ENCODE measurements around the gene AFMID. TPM values are rescaled to one million over a fixed set of nuclear protein-coding genes. Genes with fewer than 3 reads are reported as not detected.
"Not testable (repeated sequence)": the region's sequence is repeated elsewhere in the genome, so short reads cannot be mapped to it uniquely, and the experiment has no call there.

The AFMID gene, protein sequence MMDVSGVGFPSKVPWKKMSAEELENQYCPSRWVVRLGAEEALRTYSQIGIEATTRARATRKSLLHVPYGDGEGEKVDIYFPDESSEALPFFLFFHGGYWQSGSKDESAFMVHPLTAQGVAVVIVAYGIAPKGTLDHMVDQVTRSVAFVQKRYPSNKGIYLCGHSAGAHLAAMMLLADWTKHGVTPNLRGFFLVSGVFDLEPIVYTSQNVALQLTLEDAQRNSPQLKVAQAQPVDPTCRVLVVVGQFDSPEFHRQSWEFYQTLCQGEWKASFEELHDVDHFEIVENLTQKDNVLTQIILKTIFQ
- 10 to 100 TPM; 59.4 to 82.2 TPM for total RNA-seq
- polyA plus RNA-seq (ENCODE audit: insufficient read depth, low read depth, low replicate concordance): 36.1 TPM
- long read RNA-seq, donor 1, partial matches to known transcripts: 0 of 17 reads
- long read RNA-seq, donor 1, other reads (novel, unspliced or antisense): 16 of 17 reads
- long read RNA-seq, donor 2, partial matches to known transcripts: 0 of 1 reads
- long read RNA-seq, donor 2, other reads (novel, unspliced or antisense): 0 of 1 reads

GRCh38 chr17:78186692-78187595, at the start of gene AFMID, which contains the start of gene TK1:
TSS of gene AFMID (plus strand) at chr17:78187362. CDS start at chr17:78187371, 9 bp downstream.
TSS of gene TK1 (minus strand) at chr17:78187052. CDS start at chr17:78186994, 58 bp downstream.
- Histone ChIP-seq H3K4me1 (peaks cover 6% of the 10 kb centered on the region), H3K9me3 (no peaks in the 10 kb centered on the region), H3K27ac (peak within 1 kb of the TSS; percentile 48 to 64), H3K4me3 (peak within 1 kb of the TSS; percentile 58 to 63), H3K27me3 (no peaks in the 10 kb centered on the region), H3K36me3 (ENCODE audit: low read depth, missing control alignments) (no peaks in the 10 kb centered on the region)
- intact Hi-C loops (cut with DNase I; ENCODE audit: low total_unique reads): no loop called here
- TF ChIP-seq CTCF (IDR thresholded peaks at IDR 0.05) (peak; percentile 72 to 94 (median 86)), POLR2A (IDR thresholded peaks at IDR 0.05) (peak; percentile 74)
- WGBS, 2 donors: 4 to 6% methylated on average over 27 to 43 of the region's 57 CpGs
- DNase-seq: peak; percentile 97

DNA sequence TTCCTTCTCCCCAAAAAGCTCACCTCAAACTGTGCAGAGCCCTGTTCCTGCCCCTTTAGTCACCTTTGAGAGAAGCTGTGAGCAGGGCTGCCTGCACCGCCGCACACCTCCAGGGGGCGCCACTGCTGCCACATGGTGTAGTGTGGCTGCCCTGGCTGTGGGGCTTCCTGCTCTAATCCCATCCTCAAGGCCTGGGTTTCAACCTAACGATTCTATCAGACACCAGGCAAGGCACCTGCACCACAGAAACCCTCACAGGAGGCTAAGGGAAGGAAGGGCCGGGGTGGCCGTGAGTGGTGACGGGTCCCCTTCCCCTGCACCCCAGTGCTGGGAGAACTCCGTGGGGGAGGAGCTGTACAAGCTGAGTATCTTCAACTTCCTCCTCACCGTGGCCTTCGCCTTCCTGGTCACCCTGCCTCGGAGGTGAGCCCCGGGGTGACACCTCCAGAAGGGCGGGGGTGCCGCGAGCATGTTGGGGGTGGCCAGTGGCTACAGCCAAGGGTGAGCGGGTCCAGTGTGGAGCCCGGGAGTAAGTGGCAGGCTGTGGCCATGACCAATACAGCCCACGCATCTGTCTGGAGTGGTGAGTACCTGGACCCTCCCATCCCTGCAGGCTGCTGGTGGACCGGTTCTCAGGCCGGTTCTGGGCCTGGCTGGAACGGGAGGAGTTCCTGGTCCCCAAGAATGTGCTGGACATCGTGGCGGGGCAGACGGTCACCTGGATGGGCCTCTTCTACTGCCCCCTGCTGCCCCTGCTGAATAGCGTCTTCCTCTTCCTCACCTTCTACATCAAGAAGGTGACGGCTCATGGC, 49.6 kb upstream of the AFMID start:
- intact Hi-C loops (cut with DNase I; ENCODE audit: low total_unique reads): no loop called here
- WGBS, 2 donors: 77 to 83% methylated on average over 21 to 26 of the region's 26 CpGs
- no peaks in the 10 kb centered on the region for H3K9me3 ChIP-seq
- no peaks in the 10 kb centered on the region for H3K4me1 ChIP-seq
- TF ChIP-seq CTCF (IDR thresholded peaks at IDR 0.05) (peak; percentile 1 to 24 (median 6)), POLR2A (IDR thresholded peaks at IDR 0.05) (no peak)
- DNase-seq: no peak
- no peaks in the 10 kb centered on the region for H3K27me3 ChIP-seq
- H3K36me3 ChIP-seq (ENCODE audit: low read depth, missing control alignments): no peaks in the 10 kb centered on the region
- H3K27ac ChIP-seq: no peak overlapping the region
- no peak overlapping the region for H3K4me3 ChIP-seq

- TF ChIP-seq CTCF (IDR thresholded peaks at IDR 0.05) (no peak), POLR2A (IDR thresholded peaks at IDR 0.05) (no peak)
- Histone ChIP-seq H3K36me3 (ENCODE audit: low read depth, missing control alignments) (no peaks in the 10 kb centered on the region), H3K27ac (no peak overlapping the region), H3K9me3 (no peaks in the 10 kb centered on the region), H3K4me3 (no peak overlapping the region), H3K27me3 (no peaks in the 10 kb centered on the region), H3K4me1 (no peaks in the 10 kb centered on the region)
- WGBS, 2 donors: 84 to 93% methylated on average over 12 to 14 of the region's 17 CpGs
- no peak for DNase-seq
- intact Hi-C loops (cut with DNase I; ENCODE audit: low total_unique reads): no loop called here
Measured at GRCh38 chr17:78138204-78139060, 48.7 kb upstream of the AFMID start.

DNA sequence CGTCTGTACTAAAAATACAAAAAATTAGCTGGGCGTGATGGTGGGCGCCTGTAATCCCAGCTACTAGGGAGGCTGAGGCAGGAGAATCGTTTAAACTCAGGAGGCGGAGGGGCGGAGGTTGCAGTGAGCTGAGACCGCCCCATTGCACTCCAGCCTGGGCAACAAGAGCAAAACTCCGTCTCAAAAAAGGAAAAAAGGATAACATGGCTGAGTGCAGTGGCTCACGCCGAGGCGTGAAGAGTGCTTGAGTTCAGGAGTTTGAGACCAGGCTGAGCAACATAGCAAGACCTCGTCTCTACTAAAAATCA, 47.3 kb upstream of the AFMID start:
- 78 to 82% methylated on average over 12 of the region's 12 CpGs for WGBS, 2 donors
- H3K27ac ChIP-seq; H3K27me3 ChIP-seq; H3K36me3 ChIP-seq (ENCODE audit: low read depth, missing control alignments); DNase-seq; H3K9me3 ChIP-seq; intact Hi-C loops (cut with DNase I; ENCODE audit: low total_unique reads): not testable (repeated sequence)
- Histone ChIP-seq H3K4me1 (peaks cover 12% of the 10 kb centered on the region), H3K4me3 (peak overlapping the region in 1 of 2 donors; percentile 50)
